Fibroblast of lung (primary cell): ENCODE data around the gene RER1.

Experiments used
- CTCF ChIP-seq, 2 donors: IDR thresholded peaks in 1 of 2; conservative IDR thresholded peaks in 1 of 2; 1 replicate in 1 of 2; 2 replicates in 1 of 2; pipeline ENCODE4 v1.5.1; 2011 to 2012; ENCODE audit warnings: low read length in 2 of 2, control low read depth in 1 of 2, inconsistent platforms in 1 of 2, low read depth in 1 of 2, mild to moderate bottlenecking in 1 of 2
- EZH2 ChIP-seq: IDR thresholded peaks from 2 replicates; pipeline ENCODE4 v1.5.1; 2012; ENCODE audit warnings: low read length, control low read depth, mild to moderate bottlenecking; ENCODE audit errors: missing control alignments

GRCh38 chr1:2412773-2413494 lies 21.3 kb downstream of the RER1 start:
- TF ChIP-seq CTCF (conservative IDR thresholded peaks at IDR 0.05 in 1 of 2, IDR thresholded peaks at IDR 0.05 in 1 of 2; ENCODE audit: low read depth in 1 of 2, low read length in 2 of 2) (no peak), EZH2 (no peak)
